Esophagus squamous epithelium (tissue), 5 donors: ENCODE measurements around the gene KRT78. TPM values are rescaled to one million over a fixed set of nuclear protein-coding genes. Genes with fewer than 3 reads are reported as not detected.
A peak's percentile ranks its signal among the peaks of the same experiment; 100 is the strongest.

ENCODE experiments used
- DNase-seq: peaks from one replicate; lab custom pipeline; 2025; lab: John Stamatoyannopoulos, UW
- H3K27ac ChIP-seq, 4 donors: fragments of 200-600 bp; sonication (generic); one replicate each; pipeline ENCODE4 v1.5.1; 2016 to 2019; ENCODE audit warnings: mild to moderate bottlenecking in 1 of 4
- H3K27me3 ChIP-seq, 4 donors: fragments of 200-600 bp; sonication (generic); 1 replicate in 3 of 4; 2 replicates in 1 of 4; pipeline versions ENCODE4 v1.5.1 to v1.6.0; 2017 to 2021; ENCODE audit warnings: antibody characterized with exemption in 1 of 4
- H3K36me3 ChIP-seq, 3 donors: fragments of 200-600 bp; sonication (generic); one replicate each; pipeline ENCODE4 v1.5.1; 2016 to 2019
- H3K4me1 ChIP-seq, 3 donors: fragments of 200-600 bp; sonication (generic); one replicate each; pipeline ENCODE4 v1.5.1; 2017 to 2019
- H3K4me3 ChIP-seq, 4 donors: fragments of 200-600 bp; sonication (generic); 1 replicate in 3 of 4; 2 replicates in 1 of 4; pipeline ENCODE4 v1.5.1; 2016 to 2019; ENCODE audit warnings: mild to moderate bottlenecking in 2 of 4, moderate library complexity in 1 of 4
- H3K9me3 ChIP-seq, 3 donors: fragments of 200-600 bp; sonication (generic); one replicate each; pipeline ENCODE4 v1.5.1; 2016 to 2019
- POLR2A ChIP-seq, 4 donors: fragments of 450-650 bp; IDR thresholded peaks; one replicate each; pipeline ENCODE4 v1.6.1; 2017; ENCODE audit warnings: antibody characterized with exemption in 4 of 4, mild to moderate bottlenecking in 4 of 4, moderate library complexity in 3 of 4
- WGBS, 2 donors: methylation state at CpG; one replicate each; pipeline ENCODE4 v1.1.5; 2018; 5-methylcytosine and 5-hydroxymethylcytosine counted together
- intact Hi-C: fragments of 100-400 bp; cut with DNase I; formaldehyde crosslinking; loops from one replicate; pipeline ENCODE4 v1.15.0; 2022
- total RNA-seq, 4 donors: library from RNA; depleted of rRNA; stranded (reverse); fragments of >200 nt; gene quantifications; one replicate each; pipeline ENCODE4 v1.1.0, GENCODE V29; 2016
- TF ChIP-seq, protein P1 (sequence below), 6 experiments: fragments of 450-650 bp in 4 of 6; fragments of 200-600 bp in 2 of 6; sonication (generic) in 2 of 6; IDR thresholded peaks; one replicate each; pipeline ENCODE4 v1.5.1; 2016 to 2019; ENCODE audit warnings: antibody characterized with exemption in 6 of 6, mild to moderate bottlenecking in 4 of 6, moderate library complexity in 4 of 6
- donor health status: DM: yes; HTN: yes; CAD: no.

Gene KRT78
- total RNA-seq, 4 donors from 2014 or later = 194 to 481 (median 307) TPM

DNA sequence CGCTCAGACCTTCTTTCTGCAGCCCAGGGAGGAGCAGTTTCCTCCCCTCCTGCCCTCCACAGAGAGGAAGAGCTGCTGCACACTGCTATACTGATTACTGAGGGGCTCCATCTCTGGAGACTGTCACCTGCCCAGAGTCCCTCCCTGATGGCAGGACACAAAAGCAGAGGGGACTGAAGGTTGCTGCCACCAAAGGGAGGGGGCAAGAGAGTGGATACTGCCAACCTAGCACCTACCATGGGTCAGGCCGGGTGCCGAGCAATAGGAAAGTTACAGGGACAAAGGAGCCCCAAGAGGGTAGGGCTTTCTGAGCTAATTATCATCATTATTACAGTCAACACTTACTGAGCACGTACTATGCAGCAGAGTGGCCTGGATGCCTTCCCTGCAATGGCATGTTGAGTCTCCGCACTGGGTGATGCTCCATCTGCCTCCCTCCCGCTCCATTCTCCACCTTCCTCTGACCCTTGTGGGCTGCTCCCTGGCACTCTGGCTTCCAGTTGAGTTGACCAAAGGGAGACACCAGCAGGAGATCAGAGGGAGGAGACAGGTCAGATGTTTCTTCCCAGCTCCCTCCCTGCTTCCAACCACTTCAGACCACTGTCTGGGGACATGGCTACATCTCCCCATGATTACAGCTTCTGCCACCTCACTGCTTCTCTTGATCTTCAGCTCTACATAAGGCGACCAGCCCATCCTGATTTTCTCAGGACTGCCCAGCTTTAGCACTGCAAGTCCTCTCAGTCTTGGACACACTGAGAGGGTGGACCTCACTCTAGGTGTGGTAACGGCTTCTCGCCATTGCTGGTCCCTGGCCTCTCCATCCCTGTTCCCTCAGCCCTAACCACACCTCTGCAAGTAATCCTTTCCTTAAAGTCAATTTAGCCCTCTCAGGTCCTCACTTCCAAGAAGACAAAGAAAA is 12.0 kb downstream of the KRT78 start:
- H3K36me3 ChIP-seq = no peaks in the 10 kb centered on the region
- no peak for DNase-seq
- 82 to 84% methylated on average over 6 to 9 of the region's 9 CpGs for WGBS, 2 donors
- no peaks in the 10 kb centered on the region for H3K9me3 ChIP-seq
- TF ChIP-seq, protein P1, sequence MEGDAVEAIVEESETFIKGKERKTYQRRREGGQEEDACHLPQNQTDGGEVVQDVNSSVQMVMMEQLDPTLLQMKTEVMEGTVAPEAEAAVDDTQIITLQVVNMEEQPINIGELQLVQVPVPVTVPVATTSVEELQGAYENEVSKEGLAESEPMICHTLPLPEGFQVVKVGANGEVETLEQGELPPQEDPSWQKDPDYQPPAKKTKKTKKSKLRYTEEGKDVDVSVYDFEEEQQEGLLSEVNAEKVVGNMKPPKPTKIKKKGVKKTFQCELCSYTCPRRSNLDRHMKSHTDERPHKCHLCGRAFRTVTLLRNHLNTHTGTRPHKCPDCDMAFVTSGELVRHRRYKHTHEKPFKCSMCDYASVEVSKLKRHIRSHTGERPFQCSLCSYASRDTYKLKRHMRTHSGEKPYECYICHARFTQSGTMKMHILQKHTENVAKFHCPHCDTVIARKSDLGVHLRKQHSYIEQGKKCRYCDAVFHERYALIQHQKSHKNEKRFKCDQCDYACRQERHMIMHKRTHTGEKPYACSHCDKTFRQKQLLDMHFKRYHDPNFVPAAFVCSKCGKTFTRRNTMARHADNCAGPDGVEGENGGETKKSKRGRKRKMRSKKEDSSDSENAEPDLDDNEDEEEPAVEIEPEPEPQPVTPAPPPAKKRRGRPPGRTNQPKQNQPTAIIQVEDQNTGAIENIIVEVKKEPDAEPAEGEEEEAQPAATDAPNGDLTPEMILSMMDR (IDR thresholded peaks at IDR 0.05) = no peak
- TF ChIP-seq POLR2A (IDR thresholded peaks at IDR 0.05) = no peak
- H3K4me1 ChIP-seq = peaks cover 0 to 24% (median 0%) of the 10 kb centered on the region in 3 donors
- peak overlapping the region in 3 of 4 donors; percentile 1 to 31 (median 20) for H3K27ac ChIP-seq
- peaks cover 0 to 25% (median 0%) of the 10 kb centered on the region in 4 donors for H3K27me3 ChIP-seq
- intact Hi-C loops = no loop called here
- H3K4me3 ChIP-seq = no peak overlapping the region

DNA sequence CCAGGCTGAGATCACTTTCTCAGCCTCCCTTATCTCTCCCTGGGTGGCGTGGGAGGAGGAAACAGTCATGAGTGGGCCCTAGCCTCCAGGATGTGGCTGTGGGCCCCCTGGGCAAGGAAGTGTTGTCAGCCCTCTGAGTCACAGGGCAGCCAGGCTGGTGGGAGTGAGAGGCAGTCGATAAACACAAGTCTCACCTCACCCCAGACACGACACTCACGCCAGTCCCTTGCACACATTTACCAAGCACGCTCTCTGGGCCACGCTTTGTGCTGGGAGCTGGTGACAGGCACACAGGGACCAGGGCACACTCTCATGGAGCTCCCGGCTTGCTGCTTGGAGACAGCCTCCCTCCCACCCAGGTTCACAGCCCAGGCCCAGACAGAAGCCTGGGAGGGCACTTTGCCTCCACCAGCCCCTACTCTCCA is 12.7 kb downstream of the KRT78 start:
- Histone ChIP-seq H3K27ac (peak overlapping the region in 1 of 4 donors; percentile 1), H3K36me3 (no peaks in the 10 kb centered on the region), H3K4me1 (peaks cover 0 to 24% (median 0%) of the 10 kb centered on the region in 3 donors), H3K4me3 (no peak overlapping the region), H3K27me3 (peaks cover 0 to 31% (median 0%) of the 10 kb centered on the region in 4 donors), H3K9me3 (no peaks in the 10 kb centered on the region)
- intact Hi-C loops = no loop called here
- DNase-seq = no peak
- TF ChIP-seq, protein P1 (IDR thresholded peaks at IDR 0.05) = no peak
- no peak for TF ChIP-seq POLR2A (IDR thresholded peaks at IDR 0.05)
- WGBS, 2 donors = 87% methylated on average over 5 of the region's 7 CpGs; no CpG with 5 or more reads in 1 of the 2 donors

DNA sequence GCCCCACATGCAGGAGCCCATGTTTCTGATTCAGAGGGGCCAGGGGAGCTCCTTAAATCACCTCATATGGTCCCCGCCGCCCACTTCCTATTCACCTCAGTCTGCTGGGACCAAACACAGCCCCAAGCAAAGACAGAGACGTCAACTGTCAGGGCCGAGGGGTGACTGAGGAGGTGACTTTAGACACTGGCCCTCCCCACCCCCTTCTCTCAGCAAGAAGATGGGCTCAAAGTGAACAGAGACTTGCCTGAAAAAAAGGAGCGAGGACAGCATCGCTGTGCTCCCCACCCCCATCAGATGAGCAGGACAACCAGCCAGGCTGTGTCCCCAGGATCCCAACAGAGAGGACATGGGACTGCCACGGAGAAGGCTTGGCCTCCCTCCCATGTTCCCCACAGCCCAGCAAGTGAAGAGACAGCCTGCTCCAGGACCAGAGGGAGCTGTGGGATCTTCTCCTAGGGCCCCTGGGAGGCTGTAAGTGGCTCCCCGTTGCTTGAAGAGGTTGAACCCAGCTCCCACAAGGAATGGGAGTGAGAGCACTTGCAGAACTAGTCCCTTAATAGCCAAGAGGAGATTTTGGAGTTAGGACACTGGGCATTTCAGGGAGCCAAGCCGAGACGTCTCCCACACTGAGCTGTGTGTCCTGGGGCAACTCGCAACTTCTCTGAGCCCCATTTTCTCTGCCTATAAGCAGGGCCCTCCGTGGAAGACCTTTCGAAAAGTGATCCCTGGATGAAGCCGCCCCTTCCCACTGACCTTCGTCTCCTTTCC is 13.3 kb downstream of the KRT78 start:
- intact Hi-C loops = no loop called here
- 83 to 87% methylated on average over 8 to 15 of the region's 15 CpGs for WGBS, 2 donors
- TF ChIP-seq, protein P1 (IDR thresholded peaks at IDR 0.05) = no peak
- TF ChIP-seq POLR2A (IDR thresholded peaks at IDR 0.05) = no peak
- H3K9me3 ChIP-seq = no peaks in the 10 kb centered on the region
- no peaks in the 10 kb centered on the region for H3K36me3 ChIP-seq
- H3K27me3 ChIP-seq = peaks cover 0 to 31% (median 0%) of the 10 kb centered on the region in 4 donors
- peaks cover 0 to 21% (median 0%) of the 10 kb centered on the region in 3 donors for H3K4me1 ChIP-seq
- H3K27ac ChIP-seq = no peak overlapping the region
- no peak overlapping the region for H3K4me3 ChIP-seq
- DNase-seq = no peak

DNA sequence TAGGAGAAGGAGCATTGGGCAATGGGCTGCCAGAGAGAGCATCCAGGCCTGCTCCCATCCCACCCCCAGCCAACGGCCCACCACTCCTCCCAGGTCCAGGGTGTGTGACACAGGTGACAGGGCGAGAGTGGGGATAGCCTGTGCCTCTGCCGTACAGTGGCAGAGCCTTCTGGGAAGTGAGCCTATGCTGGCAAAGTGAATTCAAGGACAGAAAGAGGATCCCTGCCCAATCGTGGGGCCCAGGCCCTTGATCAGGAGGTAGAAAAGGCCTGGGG is 14.1 kb downstream of the KRT78 start:
- Histone ChIP-seq H3K36me3 (no peaks in the 10 kb centered on the region), H3K4me3 (no peak overlapping the region), H3K4me1 (peaks cover 0 to 21% (median 0%) of the 10 kb centered on the region in 3 donors), H3K9me3 (no peaks in the 10 kb centered on the region), H3K27me3 (peaks cover 0 to 29% (median 0%) of the 10 kb centered on the region in 4 donors), H3K27ac (no peak overlapping the region)
- no peak for DNase-seq
- 33 to 60% methylated on average over 1 of the region's 4 CpGs for WGBS, 2 donors
- TF ChIP-seq, protein P1 (IDR thresholded peaks at IDR 0.05) = no peak
- TF ChIP-seq POLR2A (IDR thresholded peaks at IDR 0.05) = no peak
- intact Hi-C loops = no loop called here
